Nephron progenitor cell (in vitro differentiated cells): ENCODE results near the gene MC4R.

Source experiments
- DNase-seq: peaks from one replicate; pipeline ENCODE4 v3.0.0; 2021
- H3K27ac Mint-ChIP-seq: 2 replicates; pipeline ENCODE4 v1.8.0; 2021; ENCODE audit warnings: mild to moderate bottlenecking, moderate library complexity, mixed read lengths
- H3K27me3 Mint-ChIP-seq: 2 replicates; pipeline ENCODE4 v1.8.0; 2021; ENCODE audit warnings: mild to moderate bottlenecking, low read depth, mixed read lengths; ENCODE audit not compliant: poor library complexity
- H3K36me3 Mint-ChIP-seq: 2 replicates; pipeline ENCODE4 v1.8.0; 2021; ENCODE audit warnings: low read depth, mixed read lengths
- H3K4me1 Mint-ChIP-seq: 2 replicates; pipeline ENCODE4 v1.8.0; 2021; ENCODE audit warnings: mixed read lengths
- H3K4me3 Mint-ChIP-seq: 2 replicates; pipeline ENCODE4 v1.8.0; 2021; ENCODE audit warnings: mild to moderate bottlenecking, moderate library complexity, mixed read lengths
- H3K9me3 Mint-ChIP-seq: 2 replicates; pipeline ENCODE4 v1.8.0; 2021; ENCODE audit warnings: mild to moderate bottlenecking, moderate library complexity, mixed read lengths
- CTCF ChIP-seq: fragments of 200-600 bp; sonication (generic); IDR thresholded peaks from 2 replicates; pipeline ENCODE4 v1.5.0; 2021; ENCODE audit warnings: antibody characterized with exemption

Gene MC4R

GRCh38 chr18:60406721-60407120, 34.1 kb upstream of the MC4R start:
- H3K27me3 Mint-ChIP-seq: peaks cover 6% of the 10 kb centered on the region
- no peaks in the 10 kb centered on the region for H3K4me1 Mint-ChIP-seq
- no peak overlapping the region for H3K27ac Mint-ChIP-seq
- H3K36me3 Mint-ChIP-seq: no peaks in the 10 kb centered on the region
- TF ChIP-seq CTCF: no peak
- H3K9me3 Mint-ChIP-seq: no peaks in the 10 kb centered on the region
- no peak overlapping the region for H3K4me3 Mint-ChIP-seq
- no peak for DNase-seq

- Mint-ChIP-seq H3K36me3 (no peaks in the 10 kb centered on the region), H3K4me1 (no peaks in the 10 kb centered on the region), H3K4me3 (no peak overlapping the region), H3K27ac (no peak overlapping the region), H3K9me3 (no peaks in the 10 kb centered on the region), H3K27me3 (peaks cover 6% of the 10 kb centered on the region)
- no peak for DNase-seq
- TF ChIP-seq CTCF: no peak
Observed at GRCh38 chr18:60404486-60405085, 32.0 kb upstream of the MC4R start.

- no peak for DNase-seq
- no peaks in the 10 kb centered on the region for H3K9me3 Mint-ChIP-seq
- no peak for TF ChIP-seq CTCF
- H3K36me3 Mint-ChIP-seq: no peaks in the 10 kb centered on the region
- H3K27me3 Mint-ChIP-seq: peaks cover 6% of the 10 kb centered on the region
- H3K27ac Mint-ChIP-seq: no peak overlapping the region
- no peaks in the 10 kb centered on the region for H3K4me1 Mint-ChIP-seq
- no peak overlapping the region for H3K4me3 Mint-ChIP-seq
Observed at GRCh38 chr18:60401346-60401745, 28.8 kb upstream of the MC4R start.

- no peak overlapping the region for H3K27ac Mint-ChIP-seq
- no peaks in the 10 kb centered on the region for H3K36me3 Mint-ChIP-seq
- H3K9me3 Mint-ChIP-seq: no peaks in the 10 kb centered on the region
- TF ChIP-seq CTCF: no peak
- H3K4me3 Mint-ChIP-seq: no peak overlapping the region
- no peaks in the 10 kb centered on the region for H3K4me1 Mint-ChIP-seq
- peaks cover 2% of the 10 kb centered on the region for H3K27me3 Mint-ChIP-seq
- DNase-seq: no peak
Observed at GRCh38 chr18:60391571-60392226, 19.1 kb upstream of the MC4R start.

GRCh38 chr18:60389314-60389713, 16.7 kb upstream of the MC4R start:
- Mint-ChIP-seq H3K4me3 (no peak overlapping the region), H3K27me3 (peaks cover 2% of the 10 kb centered on the region), H3K27ac (no peak overlapping the region), H3K4me1 (no peaks in the 10 kb centered on the region), H3K36me3 (no peaks in the 10 kb centered on the region), H3K9me3 (no peaks in the 10 kb centered on the region)
- DNase-seq: no peak
- TF ChIP-seq CTCF: no peak

- Mint-ChIP-seq H3K4me3 (no peak overlapping the region), H3K27ac (no peak overlapping the region), H3K27me3 (peaks cover 2% of the 10 kb centered on the region), H3K9me3 (no peaks in the 10 kb centered on the region), H3K4me1 (peaks cover 10% of the 10 kb centered on the region), H3K36me3 (no peaks in the 10 kb centered on the region)
- no peak for TF ChIP-seq CTCF
- no peak for DNase-seq
Observed at GRCh38 chr18:60385693-60386092, 13.1 kb upstream of the MC4R start.
